COLO668 (cell line): Measurements from ENCODE around the gene CLEC2A.
"Not testable (repeated sequence)": the region's sequence is repeated elsewhere in the genome, so short reads cannot be mapped to it uniquely, and the experiment has no call there.

ENCODE experiments used
- DNase-seq: peaks from one replicate; lab custom pipeline; 2025; ENCODE audit not compliant: unreplicated experiment; lab: John Stamatoyannopoulos, UW

The CLEC2A gene

GRCh38 chr12:9932270-9932669, at the start of gene CLEC2A:
Gene CLEC2A, minus strand, starts transcription at chr12:9932370. Its CDS starts 41 bp downstream, at chr12:9932329.
- no peak for DNase-seq

- no peak for DNase-seq
Observed at GRCh38 chr12:9980126-9980525, 48.0 kb upstream of the CLEC2A start.

- no peak for DNase-seq
Observed at GRCh38 chr12:9977916-9978315, 45.7 kb upstream of the CLEC2A start.

- not testable (repeated sequence) for DNase-seq
Observed at GRCh38 chr12:9976626-9977025, 44.5 kb upstream of the CLEC2A start.

DNA sequence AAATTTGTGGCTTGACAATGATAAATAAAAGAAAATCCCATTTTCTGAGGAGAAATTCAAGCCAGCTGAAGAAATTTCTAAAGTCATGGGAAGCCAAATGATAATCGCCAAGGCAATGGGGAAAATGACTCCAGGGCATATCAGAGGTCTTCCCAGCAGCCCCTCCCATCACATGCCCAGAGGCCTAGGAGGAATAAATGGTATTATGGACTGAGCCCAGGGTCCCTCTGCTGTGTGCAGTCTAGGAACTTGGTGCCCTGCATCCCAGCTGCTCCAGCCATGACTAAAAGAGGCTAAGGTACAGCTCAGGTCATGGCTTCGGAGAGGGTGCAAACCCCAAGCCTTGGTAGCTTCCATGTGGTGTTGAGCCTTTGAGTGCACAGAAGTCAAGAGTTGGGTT, 43.4 kb upstream of the CLEC2A start:
- no peak for DNase-seq

- not testable (repeated sequence) for DNase-seq
Observed at GRCh38 chr12:9974731-9975130, 42.6 kb upstream of the CLEC2A start.

DNA sequence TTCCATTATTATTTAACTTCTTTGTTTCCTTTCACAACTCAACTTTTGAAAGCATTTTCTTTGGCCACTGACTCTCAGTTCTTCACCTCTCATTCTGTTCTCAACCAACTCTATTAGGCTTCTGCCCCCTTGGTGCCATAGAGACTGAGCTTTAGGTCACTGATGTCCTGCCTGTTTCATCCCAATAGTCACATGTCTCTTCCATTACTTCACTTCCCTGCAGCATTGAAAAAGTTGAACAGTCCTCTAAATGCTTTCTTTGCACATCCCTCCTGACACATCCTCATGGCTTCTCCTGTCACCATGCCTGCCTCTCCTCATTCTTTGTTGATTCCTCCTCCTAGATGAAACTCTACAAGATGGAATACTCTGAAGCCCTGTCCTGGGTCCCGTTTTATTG, 41.8 kb upstream of the CLEC2A start:
- no peak for DNase-seq

DNA sequence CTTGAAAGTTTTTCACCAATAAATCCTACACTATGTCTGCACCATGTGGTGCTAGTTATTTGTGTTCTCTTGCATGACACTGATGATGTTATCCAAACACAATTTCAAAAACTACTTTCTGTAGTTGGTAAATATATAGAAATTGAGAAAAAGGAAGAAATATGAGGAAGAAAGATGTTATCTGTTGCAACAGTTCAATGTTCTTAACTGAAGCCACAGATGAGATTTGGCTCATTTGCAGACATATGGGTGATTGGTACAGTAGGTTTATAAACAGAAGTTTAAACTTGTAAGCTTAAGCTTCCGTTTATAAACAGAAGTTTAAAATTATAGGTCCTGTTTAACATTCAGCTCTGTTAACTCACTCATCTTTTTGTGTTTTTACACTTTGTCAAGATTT, 39.0 kb upstream of the CLEC2A start, which contains the start of gene CLEC12A:
TSS of gene CLEC12A (plus strand) at position 229 of the 400 bp plus-strand sequence. CDS start 188 bp downstream, outside the sequence.
- DNase-seq = no peak

DNA sequence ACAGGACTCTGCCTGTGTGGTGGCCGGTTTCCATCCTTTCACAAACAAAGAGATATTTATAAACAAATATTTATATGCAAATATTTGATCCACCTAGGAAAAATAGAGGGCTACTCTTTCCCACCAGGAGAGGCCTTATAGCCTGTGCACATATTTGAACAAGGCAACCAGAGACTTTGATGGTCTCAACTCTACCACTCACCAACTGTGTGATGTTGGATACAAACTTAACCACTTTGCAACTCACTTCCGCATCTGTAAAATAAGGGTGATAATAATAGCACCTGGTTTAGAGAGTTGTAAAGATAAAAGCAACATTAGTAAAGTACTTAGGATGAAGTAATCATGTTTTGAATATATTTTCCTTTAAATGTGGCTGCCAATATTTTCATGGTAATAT, 37.5 kb upstream of the CLEC2A start:
- no peak for DNase-seq

GRCh38 chr12:9961901-9962300, 29.7 kb upstream of the CLEC2A start:
- no peak for DNase-seq

DNA sequence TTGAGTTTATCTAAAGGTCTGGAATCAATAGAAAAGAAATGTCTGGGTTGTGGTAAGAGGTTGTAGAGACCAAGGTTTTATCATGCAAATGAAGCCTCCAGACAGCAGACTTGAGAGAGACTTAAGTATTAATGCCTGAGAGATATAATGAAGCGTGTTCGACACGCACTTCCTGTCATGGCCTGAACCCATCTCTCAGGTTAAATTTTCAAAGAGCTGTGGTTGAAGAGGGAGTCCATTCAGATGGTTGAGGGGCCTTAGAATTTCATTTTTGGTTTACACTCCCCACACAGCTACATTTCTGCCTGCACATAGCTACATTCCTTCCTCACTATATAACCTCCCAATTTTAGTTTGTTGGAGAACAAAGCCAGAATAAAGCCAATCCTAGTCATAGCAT, 28.9 kb upstream of the CLEC2A start:
- no peak for DNase-seq

DNA sequence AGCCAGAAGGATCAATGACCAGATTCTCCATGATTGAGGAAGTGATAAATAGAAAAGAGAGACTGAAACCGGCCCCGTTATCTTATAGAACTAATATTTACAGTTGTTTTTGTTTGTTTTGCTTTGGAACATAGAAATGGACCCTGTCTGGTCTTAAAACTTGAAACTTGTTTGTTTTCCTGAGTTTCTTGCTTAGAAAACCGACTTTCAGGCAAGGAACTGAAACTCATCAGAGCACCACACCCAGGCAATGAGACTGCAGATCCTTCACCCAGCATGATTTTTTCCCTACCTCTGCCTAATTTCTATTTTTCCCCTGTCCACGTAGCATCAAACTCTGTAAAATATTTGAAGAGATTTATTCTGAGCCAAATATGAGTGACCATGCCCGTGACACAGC, 28.4 kb upstream of the CLEC2A start:
- DNase-seq = no peak

DNA sequence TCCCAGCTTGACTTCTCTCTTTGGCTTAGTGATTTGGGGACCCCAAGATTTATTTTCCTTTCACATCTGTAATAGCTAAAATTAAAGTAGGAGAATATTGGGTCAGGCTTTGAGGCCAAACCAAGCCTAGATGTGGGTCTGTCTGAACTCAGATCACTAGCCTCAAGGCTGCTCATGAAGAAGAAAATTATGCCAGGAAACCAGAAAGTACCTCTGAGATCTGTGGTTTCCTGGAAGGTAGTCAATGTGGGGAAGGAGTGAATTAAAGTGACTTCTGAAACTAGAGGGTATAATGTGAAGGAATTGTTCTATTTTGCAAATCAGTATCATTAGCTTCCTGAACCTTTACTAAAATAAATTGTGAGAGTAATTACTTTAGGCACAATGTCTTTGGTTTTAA, 25.7 kb upstream of the CLEC2A start:
- DNase-seq = no peak

DNA sequence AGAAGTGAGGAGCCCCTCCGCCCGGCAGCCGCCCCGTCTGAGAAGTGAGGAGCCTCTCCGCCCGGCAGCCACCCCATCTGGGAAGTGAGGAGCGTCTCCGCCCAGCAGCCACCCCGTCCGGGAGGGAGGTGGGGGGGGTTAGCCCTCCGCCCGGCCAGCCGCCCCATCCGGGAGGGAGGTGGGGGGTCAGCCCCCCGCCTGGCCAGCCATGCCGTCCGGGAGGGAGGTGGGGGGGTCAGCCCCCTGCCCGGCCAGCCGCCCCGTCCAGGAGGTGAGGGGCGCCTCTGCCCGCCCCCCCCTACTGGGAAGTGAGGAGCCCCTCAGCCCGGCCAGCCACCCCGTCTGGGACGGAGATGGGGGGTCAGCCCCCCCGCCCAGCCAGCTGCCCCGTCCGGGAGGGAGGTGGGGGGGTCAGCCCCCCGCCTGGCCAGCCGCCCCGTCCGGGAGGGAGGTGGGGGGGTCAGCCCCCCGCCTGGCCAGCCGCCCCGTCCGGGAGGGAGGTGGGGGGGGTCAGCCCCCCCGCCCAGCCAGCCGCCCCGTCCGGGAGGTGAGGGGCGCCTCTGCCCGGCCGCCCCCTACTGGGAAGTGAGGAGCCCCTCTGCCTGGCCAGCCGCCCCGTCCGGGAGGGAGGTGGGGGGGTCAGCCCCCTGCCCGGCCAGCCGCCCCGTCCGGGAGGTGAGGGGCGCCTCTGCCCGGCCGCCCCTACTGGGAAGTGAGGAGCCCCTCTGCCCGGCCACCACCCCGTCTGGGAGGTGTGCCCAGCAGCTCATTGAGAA, 21.0 kb upstream of the CLEC2A start:
- DNase-seq = not testable (repeated sequence)

DNA sequence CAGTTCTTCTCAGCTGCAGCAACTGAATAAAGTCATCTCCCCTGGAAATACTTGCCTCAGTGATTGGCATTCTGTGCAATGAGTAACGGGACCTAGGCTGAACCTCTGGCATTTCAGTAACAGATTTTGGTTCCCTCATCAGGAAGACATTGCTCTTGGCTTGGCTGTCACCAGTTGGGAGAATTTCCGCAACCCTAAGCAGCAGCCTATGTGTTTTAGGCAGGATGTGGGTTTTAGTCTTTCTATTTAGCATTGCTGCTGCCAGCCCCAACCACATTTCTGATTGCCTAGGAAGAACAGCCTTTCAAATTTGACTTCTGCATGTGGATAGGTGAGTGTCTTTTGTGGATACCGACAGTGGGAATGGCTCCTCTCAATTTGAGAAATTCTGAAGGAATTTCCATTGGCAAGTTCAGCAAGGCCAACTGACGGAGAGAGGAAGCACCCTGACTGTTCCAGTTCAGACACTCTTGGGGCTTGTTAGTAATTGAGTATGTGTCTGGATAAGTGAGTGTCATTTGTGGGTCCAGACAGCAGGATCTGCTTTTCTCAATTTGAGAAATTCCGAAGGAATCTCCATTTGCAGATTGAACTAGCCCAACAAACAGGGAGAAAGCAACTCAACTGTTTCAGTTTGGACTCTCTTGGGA, 19.0 kb upstream of the CLEC2A start:
- DNase-seq = no peak

GRCh38 chr12:9948606-9949296, 16.6 kb upstream of the CLEC2A start:
- no peak for DNase-seq

GRCh38 chr12:9947674-9948073, 15.5 kb upstream of the CLEC2A start:
- no peak for DNase-seq

- DNase-seq = no peak
Observed at GRCh38 chr12:9944391-9944790, 12.2 kb upstream of the CLEC2A start.

DNA sequence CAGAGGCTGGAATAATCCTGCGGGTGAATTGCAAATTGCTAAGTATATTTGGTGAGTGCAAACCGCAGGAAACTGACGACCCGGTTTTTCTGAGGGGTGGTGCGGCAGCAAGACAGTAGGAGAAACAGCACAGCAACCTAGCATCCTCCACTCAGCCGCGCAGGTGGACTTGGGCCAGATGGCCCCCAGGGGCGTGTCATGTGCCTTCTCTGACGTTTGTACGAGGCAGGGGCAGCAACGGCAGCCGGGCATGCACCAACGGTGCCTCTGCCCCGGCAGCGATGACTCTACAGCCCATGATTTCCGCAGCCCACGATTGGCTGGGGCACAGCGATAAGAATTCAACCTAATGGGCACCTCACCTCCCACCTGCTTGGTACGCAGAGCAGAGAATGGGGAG, 11.1 kb upstream of the CLEC2A start:
- no peak for DNase-seq

- DNase-seq = no peak
Observed at GRCh38 chr12:9941838-9942237, 9.7 kb upstream of the CLEC2A start.

DNA sequence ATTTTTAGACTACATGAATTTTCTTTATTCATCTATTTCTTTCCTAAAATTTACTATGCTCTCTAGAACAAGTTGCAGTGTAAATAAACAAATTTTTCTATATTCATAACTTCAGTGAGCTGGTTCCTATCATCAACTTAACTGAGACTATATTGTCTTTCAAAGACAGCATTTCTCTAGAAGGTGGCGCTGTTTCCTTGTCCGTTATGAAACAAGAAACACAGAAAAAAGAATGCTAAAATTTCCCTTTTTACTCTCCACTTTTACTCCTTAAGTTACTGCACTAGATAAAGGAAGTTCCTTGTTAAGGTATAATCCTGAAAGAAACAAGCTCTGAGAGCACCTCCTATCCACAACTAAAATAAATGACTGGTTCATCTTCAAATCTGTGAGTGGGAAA, 8.2 kb upstream of the CLEC2A start:
- DNase-seq = no peak

- no peak for DNase-seq
Observed at GRCh38 chr12:9936591-9936990, 4.4 kb upstream of the CLEC2A start.
